Measurements from ENCODE around the gene SULT4A1. TPM values are rescaled to one million over a fixed set of nuclear protein-coding genes. Genes with fewer than 3 reads are reported as not detected.
A peak's percentile ranks its signal among the peaks of the same experiment; 100 is the strongest.

The SULT4A1 gene
- total RNA-seq, 1 donor from 2014 or later: 6.6 TPM

- peak; percentile 71 for TF ChIP-seq CTCF (IDR thresholded peaks at IDR 0.05; ENCODE audit: unreplicated experiment)
- peak overlapping the region; percentile 39 for H3K27ac Mint-ChIP-seq
- peaks cover 5% of the 10 kb centered on the region for H3K4me1 Mint-ChIP-seq (ENCODE audit: low read depth)
- H3K9me3 Mint-ChIP-seq (ENCODE audit: low read depth): no peaks in the 10 kb centered on the region
- H3K4me3 Mint-ChIP-seq (ENCODE audit: low read depth): no peak overlapping the region
- H3K27me3 Mint-ChIP-seq: peaks cover 2% of the 10 kb centered on the region
- no peaks in the 10 kb centered on the region for H3K36me3 Mint-ChIP-seq (ENCODE audit: insufficient read depth)
- no peak for DNase-seq (ENCODE audit: low spot score, unreplicated experiment)
Observed at GRCh38 chr22:43848366-43849171, 13.7 kb downstream of the SULT4A1 start.

GRCh38 chr22:43847376-43848289 is 14.7 kb downstream of the SULT4A1 start:
- Mint-ChIP-seq H3K27me3 (peaks cover 2% of the 10 kb centered on the region), H3K36me3 (ENCODE audit: insufficient read depth) (no peaks in the 10 kb centered on the region), H3K4me1 (ENCODE audit: low read depth) (peaks cover 5% of the 10 kb centered on the region), H3K4me3 (ENCODE audit: low read depth) (no peak overlapping the region), H3K27ac (no peak overlapping the region), H3K9me3 (ENCODE audit: low read depth) (no peaks in the 10 kb centered on the region)
- DNase-seq (ENCODE audit: low spot score, unreplicated experiment): no peak
- TF ChIP-seq CTCF (IDR thresholded peaks at IDR 0.05; ENCODE audit: unreplicated experiment): no peak

- no peak for DNase-seq (ENCODE audit: low spot score, unreplicated experiment)
- peak overlapping the region; percentile 57 for H3K27ac Mint-ChIP-seq
Observed at GRCh38 chr22:43846966-43847365, 15.3 kb downstream of the SULT4A1 start.

GRCh38 chr22:43845981-43846380 is 16.3 kb downstream of the SULT4A1 start:
- H3K27me3 Mint-ChIP-seq: peaks cover 2% of the 10 kb centered on the region
- peaks cover 5% of the 10 kb centered on the region for H3K4me1 Mint-ChIP-seq (ENCODE audit: low read depth)
- no peaks in the 10 kb centered on the region for H3K9me3 Mint-ChIP-seq (ENCODE audit: low read depth)
- H3K27ac Mint-ChIP-seq: no peak overlapping the region
- H3K4me3 Mint-ChIP-seq (ENCODE audit: low read depth): no peak overlapping the region
- TF ChIP-seq CTCF (IDR thresholded peaks at IDR 0.05; ENCODE audit: unreplicated experiment): no peak
- no peak for DNase-seq (ENCODE audit: low spot score, unreplicated experiment)
- H3K36me3 Mint-ChIP-seq (ENCODE audit: insufficient read depth): no peaks in the 10 kb centered on the region

More at GRCh38 chr22:43846966-43847365, 15.3 kb downstream of the SULT4A1 start:
- H3K9me3 Mint-ChIP-seq (ENCODE audit: low read depth): no peaks in the 10 kb centered on the region
- H3K27me3 Mint-ChIP-seq: peaks cover 2% of the 10 kb centered on the region
- H3K36me3 Mint-ChIP-seq (ENCODE audit: insufficient read depth): no peaks in the 10 kb centered on the region
- H3K4me3 Mint-ChIP-seq (ENCODE audit: low read depth): no peak overlapping the region
- no peak for TF ChIP-seq CTCF (IDR thresholded peaks at IDR 0.05; ENCODE audit: unreplicated experiment)
- peaks cover 5% of the 10 kb centered on the region for H3K4me1 Mint-ChIP-seq (ENCODE audit: low read depth)
